Glomerular visceral epithelial cell (primary cell): ENCODE measurements around the gene FAHD1.
"Not testable (repeated sequence)": the region's sequence is repeated elsewhere in the genome, so short reads cannot be mapped to it uniquely, and the experiment has no call there.

Experiments used
- DNase-seq: peaks from one replicate; pipeline ENCODE4 v3.0.0-alpha.2; 2016; ENCODE audit errors: extremely low spot score

FAHD1 gene

DNA sequence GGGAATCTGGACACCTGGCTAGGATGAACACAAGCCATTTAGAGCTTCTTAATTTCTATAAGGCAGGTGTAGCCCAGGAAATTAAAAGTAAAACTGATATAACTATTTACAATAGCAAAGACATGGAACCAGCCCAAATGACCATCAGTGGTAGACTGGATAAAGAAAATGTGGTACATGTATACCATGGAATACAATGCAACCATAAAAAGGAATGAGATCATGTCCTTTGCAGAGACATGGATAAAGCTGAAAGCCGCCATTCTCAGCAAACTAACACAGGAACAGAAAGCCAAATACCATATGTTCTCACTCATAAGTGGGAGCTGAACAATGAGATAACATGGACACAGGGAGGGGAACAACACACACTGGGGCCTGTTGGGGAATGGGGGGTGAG lies 19.4 kb downstream of the FAHD1 start:
- DNase-seq, result no peak

- no peak for DNase-seq
Observed at GRCh38 chr16:1850981-1851380, 24.0 kb downstream of the FAHD1 start.

GRCh38 chr16:1851793-1852192 lies 24.8 kb downstream of the FAHD1 start:
- DNase-seq, result no peak

- no peak for DNase-seq
Observed at GRCh38 chr16:1857433-1858097, 30.6 kb downstream of the FAHD1 start.

DNA sequence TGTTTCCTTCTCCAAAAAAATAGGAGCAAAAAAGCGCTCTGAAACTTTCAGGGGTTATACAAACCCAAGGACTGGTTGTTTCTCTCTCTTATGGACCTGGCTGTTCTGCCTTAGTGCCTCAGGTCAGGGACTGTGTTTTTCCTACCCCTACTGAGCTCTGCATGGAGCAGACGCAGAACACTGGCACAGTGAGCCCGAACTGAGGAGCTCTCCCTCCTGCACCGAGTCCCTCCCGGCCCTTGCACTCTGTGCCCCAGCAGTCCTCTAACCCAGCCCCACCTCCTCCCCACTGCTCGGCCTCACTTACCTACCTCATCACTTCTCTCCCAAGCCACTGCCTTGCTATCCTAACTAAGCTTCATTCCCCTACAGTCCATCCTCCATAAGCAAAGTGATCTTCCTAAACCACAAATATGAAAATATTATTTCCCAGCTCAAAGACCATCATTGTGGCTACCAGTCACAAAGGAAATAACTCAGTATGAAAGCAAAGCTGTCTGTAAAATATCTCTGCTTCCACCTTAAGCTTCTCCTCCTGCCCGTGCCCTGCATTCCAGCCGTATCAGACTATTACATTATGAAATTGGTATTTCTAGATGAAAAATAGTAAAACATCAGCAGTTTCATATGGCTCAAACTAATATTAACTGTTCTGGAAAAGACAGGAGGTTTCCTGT lies 31.3 kb downstream of the FAHD1 start:
- no peak for DNase-seq

DNA sequence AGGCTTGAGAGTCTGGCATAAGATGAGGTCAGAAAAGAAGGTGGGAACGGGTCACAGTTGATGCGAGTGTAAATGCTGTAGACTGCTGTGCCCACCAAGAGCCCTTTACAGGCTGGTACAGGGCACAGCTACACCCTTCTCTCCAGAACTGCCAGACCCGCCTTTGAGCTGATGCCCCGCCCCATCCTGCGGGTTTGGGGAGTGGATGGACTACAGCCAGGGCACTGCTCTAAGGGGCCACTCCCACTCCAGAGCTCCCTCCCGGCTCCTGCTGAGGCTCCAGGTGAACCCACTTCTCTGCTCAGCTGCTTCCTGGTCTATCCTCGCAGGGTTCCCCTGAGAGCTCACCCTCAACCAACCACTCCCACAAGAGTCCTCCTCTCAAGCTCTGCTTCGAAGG lies 32.6 kb downstream of the FAHD1 start:
- no peak for DNase-seq

DNA sequence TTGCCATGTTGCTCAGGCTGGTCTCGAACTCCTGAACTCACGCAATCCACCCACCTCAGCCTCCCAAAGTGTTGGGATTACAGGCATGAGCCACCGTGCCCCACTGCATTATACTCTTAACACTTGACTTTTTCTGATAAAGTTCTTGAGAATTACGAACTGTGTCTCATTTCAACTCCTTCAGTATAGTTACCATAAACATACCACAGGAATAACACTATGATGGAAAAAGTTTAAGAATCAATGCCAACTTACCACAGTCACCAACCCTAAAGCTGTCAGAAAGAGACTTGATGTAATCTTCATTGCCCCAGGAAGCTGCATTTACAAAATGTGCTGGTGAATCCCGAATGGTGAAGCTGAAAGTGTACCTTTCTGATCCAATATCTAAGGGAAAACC lies 34.7 kb downstream of the FAHD1 start:
- DNase-seq, result no peak

DNA sequence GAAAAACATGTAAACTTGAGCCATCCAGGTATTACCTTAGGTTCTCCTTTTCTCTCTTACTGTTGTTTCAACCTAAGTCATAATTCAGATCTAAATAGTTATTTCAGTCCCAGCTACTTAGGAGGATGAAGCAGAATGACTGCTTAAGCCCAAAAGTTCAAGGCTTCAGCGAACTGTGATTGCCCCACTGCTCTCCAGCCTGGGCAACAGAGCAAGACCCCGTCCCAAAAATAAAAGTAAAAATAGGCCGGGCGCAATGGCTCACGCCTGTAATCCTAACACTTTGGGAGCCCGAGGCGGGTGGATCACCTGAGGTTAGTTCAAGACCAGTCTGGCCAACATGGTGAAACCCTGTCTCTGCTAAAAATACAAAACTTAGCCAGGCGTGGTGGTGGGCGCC lies 35.4 kb downstream of the FAHD1 start:
- no peak for DNase-seq

DNA sequence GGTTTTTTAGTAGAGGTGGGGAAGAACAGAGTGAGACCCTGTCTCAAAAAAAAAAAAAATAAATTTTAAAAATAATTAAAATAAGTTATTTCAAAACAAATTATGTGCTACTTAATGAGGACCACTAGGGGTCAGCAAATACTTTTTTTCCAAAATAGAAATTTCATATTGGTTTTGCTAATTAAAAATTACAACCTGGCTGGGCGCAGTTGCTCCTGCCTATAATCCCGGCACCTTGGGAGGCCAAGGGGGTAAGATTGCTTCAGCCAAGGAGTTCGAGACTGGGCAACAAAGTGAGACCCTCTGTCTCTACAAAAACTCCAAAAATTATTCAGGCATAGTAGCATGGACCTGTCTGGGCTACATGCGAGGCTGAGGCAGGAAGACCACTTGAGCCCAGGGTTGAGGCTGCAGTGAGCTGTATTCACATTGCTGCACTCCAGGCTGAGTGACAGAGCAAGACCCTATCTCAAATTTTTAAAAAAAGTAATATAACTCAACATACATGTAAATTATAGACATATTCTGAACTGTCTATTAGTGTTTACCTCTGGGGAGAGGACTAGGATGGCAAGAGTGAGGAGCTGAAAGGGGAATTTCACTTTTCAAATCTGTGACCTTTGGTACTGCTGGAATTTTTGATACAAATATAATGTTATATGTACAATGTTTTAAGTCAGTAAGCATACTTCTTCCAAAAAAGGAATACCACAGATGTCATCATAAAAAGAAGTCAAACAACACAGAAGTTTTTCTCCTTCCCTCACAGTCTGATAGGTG lies 36.9 kb downstream of the FAHD1 start:
- DNase-seq, result peak; percentile 27

- DNase-seq, result no peak
Observed at GRCh38 chr16:1865902-1866690, 39.1 kb downstream of the FAHD1 start.

DNA sequence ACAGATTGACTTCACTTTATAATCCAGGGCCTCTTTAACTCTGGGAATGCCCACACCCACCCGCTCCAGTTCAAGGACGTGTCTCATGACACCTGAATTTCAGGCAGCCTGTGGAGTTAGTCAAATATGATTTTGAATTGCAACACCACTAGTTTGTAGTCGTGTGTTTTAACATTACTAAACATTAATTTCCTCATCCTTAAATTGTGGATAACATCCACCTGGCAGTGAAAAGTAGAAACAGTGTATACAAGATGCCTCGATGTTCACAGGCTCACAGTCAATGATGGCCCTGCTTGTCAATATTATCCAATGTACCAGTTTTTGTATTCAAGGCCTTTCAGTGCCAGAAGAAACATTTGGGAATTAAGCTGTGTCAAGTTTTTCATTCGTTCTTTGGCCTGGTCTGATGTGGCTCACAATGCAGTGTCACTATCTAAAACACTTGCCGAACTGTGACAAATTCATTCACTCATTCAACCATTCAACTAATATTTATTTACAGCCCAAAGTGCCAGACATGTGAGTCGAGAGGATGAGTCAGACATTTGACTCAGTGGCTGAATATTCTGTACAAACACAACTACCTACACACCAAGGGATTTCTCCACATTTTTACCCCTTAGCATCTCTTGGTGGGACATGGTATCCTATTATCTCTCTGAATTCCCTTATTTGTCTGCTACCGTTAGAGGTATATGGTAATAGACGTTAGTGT lies 43.5 kb downstream of the FAHD1 start:
- DNase-seq, result peak; percentile 45

DNA sequence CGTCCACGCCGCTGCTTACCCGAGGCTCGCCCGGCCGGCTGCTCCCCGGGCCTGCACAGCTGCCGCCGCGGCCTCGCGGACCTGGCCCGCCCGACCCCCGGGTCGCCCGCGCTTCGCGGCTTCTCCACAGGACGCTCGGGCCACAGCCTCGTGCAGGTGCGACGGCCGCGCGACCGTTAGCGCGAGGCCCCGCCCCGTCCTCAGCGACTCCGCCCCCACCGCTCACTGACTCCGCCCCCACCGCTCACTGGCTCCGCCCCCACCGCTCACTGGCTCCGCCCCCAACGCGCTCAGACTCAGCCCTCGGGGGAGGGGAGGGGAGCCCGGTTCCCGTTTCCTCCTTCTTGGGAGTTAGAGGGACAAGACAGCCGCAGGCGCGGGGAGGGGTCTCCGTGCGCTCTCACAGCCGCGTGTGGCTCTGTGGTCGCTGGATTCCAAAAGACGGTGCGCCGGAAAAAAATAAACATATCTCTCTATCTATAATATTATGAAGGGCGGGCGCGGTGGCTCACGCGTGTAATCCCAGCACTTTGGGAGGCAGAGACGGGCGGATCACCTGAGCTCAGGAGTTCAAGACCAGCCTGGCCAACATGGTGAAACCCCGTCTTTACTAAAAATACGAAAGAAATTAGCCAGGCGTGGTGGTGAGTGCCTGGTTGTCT lies 45.1 kb downstream of the FAHD1 start, which contains the start of gene MEIOB:
Gene MEIOB, minus strand, starts transcription at position 191 of the 662 bp plus-strand sequence. CDS start 3,989 bp downstream, outside the sequence.
- no peak for DNase-seq

- DNase-seq, result no peak
Observed at GRCh38 chr16:1874854-1875253, 47.8 kb downstream of the FAHD1 start.

- not testable (repeated sequence) for DNase-seq
Observed at GRCh38 chr16:1876066-1876465, 49.1 kb downstream of the FAHD1 start.

DNA sequence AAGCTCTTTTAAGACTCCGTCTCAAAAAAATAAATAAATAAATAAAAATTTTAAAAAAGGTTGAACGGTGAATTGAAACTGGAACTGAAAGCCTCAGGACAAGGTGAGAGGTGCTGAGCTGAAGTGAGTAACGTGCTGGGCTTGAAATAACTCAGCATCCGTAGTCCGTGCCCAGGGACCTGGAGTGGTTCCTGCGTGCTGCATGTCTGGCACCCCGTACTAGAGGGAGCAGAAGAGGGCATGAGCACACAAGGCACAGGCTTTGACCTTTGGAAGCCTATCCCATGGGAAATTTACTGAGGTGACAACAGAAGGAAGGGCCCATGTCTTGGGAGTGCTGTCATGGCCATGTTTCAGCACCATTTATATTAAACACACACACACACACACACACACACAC lies 49.5 kb downstream of the FAHD1 start:
- DNase-seq, result no peak

DNA sequence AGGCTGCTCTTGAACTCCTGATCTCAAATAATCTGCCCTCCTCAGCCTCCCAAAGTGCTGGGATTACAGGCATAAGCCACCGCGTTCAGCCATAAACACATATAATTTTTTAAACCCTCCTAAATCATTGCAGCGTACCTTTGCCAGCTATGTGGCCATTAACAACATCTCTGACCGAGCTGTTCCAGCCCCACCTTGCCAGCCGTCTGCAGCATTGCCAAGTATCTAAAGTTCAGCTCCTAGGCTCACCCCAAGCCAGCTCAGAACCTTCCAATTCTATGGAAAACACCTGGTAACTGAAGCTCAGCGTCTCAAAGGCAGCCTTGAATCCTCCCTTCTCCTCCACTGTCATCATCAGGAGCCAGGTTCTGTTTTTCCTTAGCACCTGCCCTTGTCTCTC lies 50.1 kb downstream of the FAHD1 start:
- no peak for DNase-seq

DNA sequence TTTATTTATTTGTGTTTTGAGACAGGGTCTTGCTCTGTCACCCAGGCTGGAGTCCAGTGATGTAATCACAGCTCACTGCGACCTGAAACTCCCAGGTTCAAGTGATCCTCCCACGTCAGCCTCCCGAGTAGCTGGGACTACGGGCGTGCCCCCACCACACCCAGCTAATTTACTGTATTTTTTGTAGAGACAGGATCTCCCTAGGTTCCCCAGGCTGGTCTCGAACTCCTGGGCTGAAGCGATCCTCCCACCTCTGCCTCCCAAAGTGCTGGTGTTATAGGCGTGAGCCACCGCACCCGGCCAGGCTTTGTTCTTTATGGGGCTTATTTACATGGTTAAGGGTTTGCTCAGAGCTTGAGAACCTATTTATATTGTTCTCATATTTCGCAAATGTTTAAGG lies 50.8 kb downstream of the FAHD1 start:
- no peak for DNase-seq

DNA sequence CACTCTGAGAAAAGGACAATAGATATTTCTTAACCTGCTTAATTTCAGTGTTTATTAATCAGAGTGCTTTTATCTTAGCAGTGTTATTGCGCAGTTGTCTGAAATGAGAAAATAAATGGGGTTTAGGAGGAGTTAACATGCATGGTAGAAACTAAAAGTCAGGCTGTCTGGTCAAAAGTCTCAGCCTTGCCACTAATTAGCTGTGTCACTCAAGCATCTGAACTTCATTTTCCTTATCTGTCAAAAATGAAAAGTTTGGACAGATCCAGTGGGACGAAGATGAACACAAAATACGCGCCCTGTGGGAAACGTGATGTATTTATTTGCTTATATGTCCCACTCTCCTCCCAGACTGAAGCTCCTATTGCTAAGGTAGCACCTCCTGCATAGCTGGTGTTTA lies 51.2 kb downstream of the FAHD1 start:
- no peak for DNase-seq
